Measurements from ENCODE around the gene RC3H1.
"Not testable (repeated sequence)": the region's sequence is repeated elsewhere in the genome, so short reads cannot be mapped to it uniquely, and the experiment has no call there.

The RC3H1 gene

DNA sequence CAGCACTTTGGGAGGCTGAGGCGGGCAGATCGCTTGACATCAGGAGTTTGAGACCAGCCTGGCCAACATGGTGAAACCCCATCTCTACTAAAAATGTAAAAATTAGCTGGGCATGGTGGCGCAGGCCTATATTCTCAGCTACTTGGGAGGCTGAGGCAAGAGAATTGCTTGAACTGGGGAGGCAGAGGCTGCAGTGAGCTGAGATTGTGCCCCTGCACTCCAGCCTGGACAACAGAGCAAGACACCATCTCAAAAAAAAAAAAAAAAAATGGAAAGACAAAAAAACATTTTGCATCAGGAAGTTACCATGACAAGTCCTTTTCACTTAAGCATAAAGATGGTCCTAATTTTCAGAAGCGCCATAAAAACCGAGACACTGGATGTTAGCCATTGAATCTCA lies 91.6 kb downstream of the RC3H1 start:
- not testable (repeated sequence) for DNase-seq

DNA sequence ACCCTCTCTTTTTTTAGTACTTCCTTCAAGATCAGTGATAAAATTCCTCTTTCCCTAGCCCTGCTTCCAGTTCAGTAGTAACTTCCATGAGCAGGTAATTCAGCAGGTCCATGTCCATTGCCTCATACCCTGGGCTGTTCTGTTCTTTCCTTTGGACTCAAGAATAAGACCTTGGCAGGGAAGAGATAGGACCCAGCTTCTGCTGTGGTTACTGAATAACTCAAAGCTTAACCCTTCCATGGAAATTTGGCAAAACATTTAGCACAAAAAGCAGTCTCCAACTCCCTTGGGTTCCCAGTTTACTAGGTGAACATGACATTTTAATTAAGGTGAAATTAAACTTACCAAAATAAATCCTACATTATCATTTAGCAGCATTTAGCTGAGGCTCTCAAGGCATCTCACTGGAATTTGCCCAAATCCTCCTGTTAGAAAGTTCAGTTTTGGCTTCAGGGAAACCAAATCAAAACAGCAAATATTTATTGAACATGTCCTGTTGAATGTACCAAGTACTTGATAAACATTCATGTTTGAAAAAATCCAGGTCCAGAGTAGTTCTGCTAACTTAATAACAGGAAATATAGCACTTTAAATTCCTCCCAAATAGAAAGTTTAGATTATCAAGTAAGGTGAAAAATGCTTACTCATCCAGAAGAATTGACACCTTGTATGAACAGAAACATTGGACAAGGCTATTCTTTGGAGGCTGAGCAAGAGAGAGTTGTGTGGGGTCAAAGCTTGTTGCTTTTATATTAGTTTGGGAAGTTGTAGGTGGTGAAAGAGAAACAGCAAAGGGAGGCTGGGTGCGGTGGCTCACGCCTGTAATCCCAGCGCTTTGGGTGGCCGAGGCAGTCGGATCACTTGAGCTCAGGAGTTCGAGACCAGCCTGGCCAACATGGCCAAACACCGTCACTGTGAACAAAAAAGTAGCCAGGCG lies 96.6 kb downstream of the RC3H1 start:
- DNase-seq = no peak

DNA sequence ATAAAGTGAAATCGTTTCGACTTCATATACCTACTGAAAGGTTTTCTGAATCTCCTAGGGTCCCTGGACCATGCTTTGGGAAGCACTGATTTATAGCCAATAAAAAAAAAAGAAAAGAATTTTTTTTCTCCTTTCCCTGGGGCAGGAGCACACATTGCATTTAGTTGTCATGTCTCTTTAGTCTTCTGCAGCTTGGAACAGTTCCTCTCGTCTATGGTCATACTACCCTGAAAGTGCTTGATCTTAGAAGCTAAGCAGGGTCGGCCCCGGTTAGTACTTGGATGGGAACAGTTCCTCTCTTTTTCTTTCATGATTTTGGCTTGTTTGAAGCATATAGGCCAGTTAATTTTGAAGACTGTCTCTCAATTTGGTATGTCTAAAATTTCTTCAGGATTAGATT lies 101.3 kb downstream of the RC3H1 start:
- DNase-seq = no peak

DNA sequence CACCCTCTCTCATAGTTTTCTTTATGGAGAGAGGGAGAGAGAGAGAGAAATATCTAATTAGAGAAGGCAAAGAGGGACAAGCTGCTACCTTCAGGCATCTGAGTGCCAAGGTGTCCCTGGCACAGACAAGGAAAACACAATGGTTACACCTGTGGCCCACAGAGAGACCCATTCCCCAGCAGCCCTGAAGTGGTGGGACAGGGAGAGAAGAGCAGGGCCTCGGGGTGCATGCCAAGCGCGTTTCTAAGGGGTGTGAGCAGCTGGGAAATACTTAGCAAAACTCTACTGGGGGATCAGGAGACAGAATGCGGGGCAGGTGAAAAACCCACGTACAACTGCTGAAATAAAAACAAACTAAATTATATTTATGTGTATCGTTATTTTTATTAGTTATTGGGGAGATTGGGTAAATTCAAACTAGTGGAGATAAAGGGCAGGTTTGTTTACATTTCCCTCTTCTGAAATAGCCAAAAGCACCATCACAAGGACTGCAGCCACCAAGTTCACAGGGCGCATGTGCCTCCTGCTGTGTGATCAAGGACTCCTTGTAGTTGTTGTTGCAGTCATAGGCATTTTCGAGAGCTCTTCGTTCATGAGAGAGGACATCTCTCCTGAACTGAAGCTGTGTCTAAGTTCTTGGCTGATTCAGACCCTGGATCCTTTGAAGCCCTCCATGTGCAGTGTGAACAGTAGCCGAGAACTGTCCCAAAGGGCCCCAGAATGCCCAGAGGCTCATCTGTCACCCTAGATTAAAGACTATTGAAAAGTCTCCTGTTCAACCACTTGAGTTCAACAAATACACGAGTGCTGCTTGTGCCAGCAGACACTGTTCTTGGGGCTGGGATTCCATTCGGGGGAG lies 104.3 kb downstream of the RC3H1 start:
- no peak for DNase-seq

DNA sequence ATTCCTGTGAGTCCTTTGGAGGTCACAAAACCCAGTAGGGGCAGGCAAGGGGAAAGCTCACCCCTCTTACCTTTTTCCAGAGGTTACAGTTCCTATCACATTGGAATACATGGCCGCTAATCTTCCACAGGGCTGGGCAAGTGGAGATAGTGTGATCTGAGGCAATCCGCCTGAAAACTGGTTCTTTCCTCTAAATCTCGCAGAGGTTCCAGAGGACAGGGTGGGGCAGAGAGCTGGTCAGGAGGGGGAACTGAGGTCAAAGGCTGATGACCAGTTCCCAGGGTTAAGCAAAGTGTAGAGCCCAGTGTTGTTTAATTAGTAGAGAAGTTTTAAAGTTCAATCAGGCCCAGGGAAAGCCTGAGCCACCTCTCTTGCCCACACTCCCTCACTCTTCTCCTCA lies 105.0 kb downstream of the RC3H1 start, which contains the start of gene SERPINC1:
SERPINC1 (minus strand) TSS at position 179 of the 400 bp plus-strand sequence; CDS start at position 111, 68 bp downstream.
- DNase-seq = no peak

DNA sequence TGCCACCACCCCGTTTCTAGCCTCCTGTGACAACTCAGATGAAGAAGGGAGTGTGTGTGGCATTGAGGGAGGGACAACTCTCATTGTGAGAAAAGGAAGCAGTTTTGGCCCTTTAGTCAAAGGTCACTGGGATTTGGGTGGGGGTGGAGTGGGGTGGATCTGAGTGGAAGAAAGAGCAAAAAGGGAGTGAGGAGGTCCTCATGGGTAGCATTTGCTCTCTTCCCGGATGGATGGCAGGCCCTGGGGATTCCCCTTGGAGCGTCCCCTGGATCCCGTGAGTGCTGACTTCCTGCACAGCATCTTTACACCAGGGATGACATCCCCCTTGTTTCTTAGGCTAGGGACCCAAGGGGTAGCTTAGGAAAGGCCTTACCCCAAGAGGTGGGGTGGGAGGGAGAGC lies 105.5 kb downstream of the RC3H1 start:
- DNase-seq = no peak

DNA sequence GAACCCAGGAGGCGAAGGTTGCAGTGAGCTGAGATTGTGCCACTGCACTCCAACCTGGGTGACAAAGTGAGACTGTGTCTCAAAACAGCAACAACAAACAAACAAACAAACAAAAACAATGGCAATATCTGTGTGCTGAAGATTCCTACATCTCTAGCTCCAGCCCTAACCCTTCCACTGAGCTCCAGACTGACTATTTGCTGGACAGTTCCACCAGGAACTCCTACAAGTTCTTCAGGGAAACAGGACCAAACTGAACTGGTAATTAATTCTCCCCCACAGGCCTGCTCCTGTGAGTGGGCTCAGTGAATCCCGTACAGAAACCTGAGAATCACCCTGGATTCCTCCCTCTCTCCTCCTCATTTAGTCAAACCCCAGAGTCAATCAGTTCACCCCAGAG lies 106.6 kb downstream of the RC3H1 start:
- no peak for DNase-seq

DNA sequence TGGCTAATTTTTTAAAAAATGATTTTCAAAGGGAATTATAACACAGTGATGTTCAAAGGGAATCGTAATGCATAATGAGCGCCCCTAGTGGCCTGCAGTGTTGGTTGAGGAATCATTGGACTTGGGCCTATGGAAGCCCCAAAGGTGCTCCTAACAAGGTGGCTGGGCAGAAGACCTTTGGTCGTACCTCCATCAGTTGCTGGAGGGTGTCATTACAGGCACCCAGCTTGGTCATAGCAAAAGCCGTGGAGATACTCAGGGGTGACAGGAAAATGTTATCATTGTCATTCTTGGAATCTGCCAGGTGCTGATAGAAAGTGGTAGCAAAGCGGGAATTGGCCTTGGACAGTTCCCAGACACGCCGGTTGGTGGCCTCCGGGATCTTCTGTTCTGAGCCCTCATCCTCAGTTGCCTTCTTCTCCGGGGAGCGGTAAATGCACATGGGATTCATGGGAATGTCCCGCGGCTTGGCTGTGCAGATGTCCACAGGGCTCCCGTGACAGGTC lies 107.7 kb downstream of the RC3H1 start:
- DNase-seq = no peak

DNA sequence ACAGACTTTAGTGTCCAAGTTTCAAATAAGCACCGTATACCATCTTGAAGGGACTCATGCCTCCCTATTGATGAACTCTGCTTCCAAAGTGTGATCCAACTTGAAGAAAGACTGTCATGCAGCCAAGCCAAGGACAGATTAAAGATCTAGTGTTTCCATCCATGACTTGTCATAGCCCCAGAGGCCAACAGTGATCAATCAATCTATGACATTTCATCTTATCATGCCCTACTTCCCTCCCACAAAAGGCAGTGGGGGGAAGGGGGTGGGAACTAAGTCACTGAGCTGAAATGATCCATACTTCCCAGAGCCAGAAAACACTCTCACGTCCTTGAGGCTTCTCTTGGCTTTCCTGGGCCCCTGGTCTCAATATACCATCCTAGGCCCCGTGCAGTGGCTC lies 109.0 kb downstream of the RC3H1 start:
- DNase-seq = no peak

DNA sequence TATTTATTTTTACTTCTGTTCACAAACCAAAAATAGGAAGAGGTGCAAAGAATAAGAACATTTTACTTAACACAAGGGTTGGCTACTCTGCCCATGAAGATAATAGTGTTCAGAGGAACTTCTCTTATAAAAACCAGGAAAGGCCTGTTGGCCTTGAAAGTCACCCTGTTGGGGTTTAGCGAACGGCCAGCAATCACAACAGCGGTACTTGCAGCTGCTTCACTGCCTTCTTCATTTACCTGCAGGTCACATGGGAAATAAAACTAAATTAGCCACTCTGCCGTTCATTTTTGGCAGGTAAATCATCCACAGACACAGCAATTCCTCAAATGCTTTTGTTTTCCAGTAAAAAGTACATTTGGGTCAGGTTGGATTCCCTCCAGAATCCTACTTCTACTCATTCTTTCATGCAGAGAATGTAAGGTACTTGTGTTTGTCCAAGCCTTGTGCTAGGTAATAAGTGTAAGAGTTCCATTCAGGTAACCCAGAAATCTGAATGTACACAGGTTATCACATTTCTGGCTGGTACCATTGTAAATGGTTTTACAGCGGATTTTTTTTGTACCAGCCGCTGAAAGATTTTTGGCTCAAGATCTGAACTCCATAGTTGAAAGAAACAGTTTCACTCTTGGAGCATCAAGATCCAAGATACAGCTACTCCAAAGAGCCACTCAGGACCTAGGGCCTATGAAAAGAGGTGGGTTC lies 118.2 kb downstream of the RC3H1 start:
- DNase-seq = peak; percentile 54

DNA sequence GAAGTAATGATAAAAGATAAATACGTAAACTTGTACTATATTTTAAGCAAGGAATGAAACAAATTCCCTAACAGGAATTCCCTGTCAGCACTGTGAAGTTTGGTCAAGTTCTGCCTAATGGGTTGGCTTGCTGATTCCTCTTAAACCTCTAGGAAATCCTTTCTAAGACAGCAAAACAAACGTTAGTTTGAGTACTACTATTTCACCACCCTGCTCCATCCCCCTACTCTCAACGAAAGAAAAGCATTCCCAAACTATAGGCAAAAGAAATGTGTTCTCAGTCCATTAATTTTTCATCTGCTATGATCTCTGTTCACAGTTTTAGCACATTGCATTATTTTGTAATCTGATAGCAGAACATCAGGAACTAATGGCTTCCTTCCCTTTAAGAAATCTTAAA lies 121.2 kb downstream of the RC3H1 start:
- no peak for DNase-seq

DNA sequence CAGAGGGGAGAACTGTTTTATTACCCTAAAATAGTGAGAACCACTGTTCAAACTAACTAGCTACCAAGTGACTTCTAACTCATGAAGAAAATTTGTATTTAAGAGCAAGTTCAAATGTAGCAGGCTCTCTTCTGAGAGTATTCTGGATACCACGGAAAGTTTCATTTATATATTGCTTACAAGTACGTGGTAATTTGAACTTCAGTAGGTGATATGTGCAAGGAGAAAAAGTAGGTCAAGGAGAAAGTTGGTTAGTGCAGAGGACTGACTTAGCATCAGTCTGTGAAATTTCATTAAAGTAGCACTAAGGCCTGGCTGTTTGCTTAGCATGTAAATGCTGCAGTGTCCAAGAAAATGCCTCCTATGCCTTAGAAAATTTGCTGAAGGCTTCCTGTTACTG lies 121.7 kb downstream of the RC3H1 start:
- DNase-seq = no peak

DNA sequence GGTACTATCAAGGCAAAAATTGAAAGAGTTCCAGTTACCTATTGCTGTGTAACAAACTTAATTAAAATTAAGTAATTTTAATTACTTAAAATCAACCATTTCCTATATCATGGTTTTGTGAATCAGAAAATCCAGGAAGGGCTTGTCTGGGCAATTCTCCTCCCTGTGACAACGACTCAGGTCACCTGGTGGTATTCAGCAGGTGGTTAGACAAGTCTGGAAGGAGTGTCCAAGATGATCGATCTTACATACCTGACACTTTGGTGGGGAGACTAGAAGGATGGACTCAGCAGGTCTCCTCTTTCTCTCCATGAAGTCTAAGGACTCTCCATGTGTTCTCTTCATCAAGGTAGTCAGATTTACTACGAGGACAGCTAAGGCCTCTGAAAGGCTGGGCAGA lies 128.0 kb downstream of the RC3H1 start:
- no peak for DNase-seq

DNA sequence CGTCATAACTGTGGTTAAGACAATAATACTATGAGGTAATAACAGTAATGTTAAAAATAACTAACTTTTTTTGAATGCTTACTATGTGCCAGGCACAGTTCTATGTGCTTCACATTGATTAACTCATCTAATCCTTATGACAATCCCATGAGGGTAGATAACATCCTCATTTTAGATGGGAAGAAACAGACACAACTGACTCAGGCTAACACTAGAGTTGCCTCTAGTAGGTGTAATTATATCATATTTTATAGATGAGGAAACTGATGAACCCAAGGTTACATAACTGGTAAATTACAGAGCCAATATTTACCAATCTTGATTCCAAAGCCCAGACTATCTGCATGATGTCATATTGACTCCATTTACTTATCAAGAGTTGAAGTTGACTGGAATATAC lies 128.5 kb downstream of the RC3H1 start:
- no peak for DNase-seq

DNA sequence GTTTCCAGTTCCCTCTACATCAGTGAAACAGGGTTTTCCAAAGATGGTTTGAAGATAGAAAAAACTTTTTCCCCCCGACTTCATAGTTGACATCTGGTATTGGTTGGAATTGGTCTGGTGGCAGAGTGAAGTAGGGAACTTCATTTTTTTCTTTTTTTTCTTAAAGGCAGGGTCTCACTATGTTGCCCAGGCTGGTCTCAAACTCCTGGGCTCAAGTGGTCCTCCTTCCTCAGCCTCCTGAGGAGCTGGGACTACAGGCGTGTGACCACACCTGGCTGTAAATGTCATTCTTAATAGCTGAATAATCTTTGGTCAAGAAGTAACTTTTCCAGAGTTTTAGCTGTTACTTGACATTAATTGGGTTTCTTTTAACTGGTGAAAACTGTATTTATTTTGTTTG lies 132.3 kb downstream of the RC3H1 start:
- DNase-seq = no peak

DNA sequence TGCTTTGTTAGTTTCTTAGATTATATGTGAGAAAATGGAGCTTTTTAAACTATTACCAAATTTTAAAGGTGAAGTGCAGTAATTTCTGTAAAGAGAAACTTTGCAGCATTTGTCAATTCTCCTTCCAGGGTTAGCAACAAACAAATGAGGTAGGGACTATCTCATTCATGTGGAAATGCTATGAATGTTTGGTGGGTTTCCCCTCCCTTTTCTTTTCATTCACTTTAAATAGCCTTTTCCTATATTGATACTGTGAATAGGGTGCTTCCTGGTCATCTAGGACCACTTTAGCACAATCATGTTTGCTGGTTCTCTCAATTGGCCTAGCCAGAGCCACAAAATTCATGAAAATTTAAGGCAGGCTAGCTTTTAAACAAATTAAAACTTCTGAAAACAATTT lies 133.4 kb downstream of the RC3H1 start:
- DNase-seq = no peak

DNA sequence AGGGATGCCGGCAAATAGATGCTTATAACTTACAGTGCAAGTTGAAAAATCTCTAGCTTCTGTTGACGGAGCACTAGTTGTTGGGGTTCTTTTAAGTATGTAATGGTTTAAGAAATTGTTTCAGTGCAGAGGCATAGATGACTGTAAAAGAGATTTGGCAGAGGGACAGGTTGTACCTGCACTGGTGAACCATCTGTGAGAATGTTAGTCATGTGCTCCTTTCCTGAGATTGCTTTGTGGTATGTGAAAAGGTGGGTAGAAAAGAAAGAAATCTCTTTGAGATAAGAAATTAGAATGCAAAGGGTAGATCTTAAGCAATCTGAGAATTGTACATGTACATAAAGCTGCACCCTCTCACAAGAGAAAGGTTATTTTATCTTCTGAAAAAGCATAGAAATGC lies 134.5 kb downstream of the RC3H1 start:
- DNase-seq = no peak

DNA sequence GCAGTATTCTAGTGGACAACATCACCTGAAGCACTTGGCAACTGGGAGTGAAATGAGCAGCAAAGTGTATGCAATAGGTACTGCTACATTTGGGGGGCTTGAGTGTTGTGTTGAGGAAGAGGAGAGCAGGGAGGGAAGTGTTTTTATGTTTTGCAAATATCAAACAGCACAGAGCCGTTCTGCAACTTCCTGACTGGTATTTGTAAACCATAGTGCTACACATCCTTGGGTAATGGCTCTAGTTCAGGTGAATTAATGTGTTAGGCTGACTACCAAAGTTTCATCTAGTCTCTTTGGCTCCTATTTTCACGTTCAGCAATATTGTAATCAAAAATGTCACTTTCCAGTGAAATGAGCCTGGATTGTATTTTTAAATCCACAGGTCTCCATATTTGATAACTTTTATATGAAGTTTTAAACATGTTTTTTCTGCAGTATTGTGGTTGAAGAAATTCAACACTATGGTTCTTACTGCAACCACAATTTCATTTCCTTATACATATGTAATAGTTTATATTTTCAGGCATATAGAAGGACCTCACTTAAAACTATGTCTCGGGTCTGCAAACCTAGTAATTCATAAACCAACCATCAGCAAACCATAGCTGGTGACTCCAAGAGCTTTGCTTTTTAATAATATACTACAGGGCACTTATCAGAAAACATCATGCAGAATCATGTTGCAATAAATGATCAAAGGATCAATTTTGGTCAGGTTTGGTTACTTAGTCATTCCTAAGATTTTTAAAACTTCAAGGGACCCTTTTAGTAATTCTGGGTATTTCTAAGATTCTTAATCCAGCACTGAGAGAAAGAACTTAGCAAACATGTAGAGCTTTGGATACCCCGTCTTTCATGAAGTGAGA lies 135.2 kb downstream of the RC3H1 start:
- no peak for DNase-seq

DNA sequence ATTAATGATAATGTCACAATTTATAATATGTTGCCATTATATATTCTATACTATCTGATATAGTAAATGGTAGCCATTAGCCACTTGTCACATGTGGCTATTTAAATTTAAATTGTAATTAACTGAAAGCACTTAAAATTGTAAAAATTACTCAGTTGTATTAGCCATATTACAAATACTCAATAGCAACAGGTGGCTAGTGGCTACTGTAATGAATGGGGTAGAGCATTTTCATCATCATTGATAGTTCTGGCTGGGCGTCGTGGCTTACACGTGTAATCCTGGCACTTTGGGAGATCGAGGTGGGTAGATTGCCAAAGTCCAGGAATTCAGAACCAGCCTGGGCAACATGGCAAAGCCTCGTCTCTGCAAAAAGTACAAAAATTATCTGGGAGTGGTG lies 137.5 kb downstream of the RC3H1 start:
- no peak for DNase-seq
